ENCODE results near the gene INTS4. TPM values are rescaled to one million over a fixed set of nuclear protein-coding genes. Genes with fewer than 3 reads are reported as not detected.
"Not testable (repeated sequence)": the region's sequence is repeated elsewhere in the genome, so short reads cannot be mapped to it uniquely, and the experiment has no call there.

INTS4 gene
- total RNA-seq, 1 donor, result 63.8 TPM

DNA sequence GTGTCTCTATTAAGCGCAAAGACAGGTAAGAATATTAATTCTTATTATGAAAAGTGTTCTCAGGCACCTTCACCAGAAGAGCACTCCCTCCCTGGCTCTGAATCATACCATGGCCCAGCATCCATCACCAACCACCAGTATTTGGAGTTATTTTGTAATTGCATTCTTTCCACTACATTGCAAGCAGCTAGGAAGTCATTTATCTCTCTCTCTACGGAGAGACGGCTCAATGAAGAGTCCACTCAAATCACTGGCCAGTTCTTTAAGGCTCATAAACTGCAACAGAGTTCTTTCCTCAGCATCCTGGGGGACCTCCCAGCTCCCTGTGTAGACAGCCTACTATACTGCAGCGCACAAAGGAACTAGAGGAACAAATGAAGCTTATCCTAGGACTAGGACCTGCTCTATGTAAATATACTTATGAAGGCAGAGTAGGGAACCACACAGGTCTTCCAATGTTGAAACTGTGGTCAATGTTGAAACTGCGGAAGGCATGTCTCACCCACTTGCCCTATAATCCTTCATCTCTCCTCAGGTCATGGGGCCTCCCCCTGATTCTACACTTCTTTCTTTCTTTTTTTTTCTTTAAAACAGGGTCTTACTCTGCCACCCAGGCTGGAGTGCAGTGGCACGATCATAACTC, 110.2 kb downstream of the INTS4 start:
- Histone ChIP-seq H3K4me1 (ENCODE audit: insufficient read depth, low read length) (no peaks in the 10 kb centered on the region), H3K27me3 (ENCODE audit: insufficient read depth, low read length) (no peaks in the 10 kb centered on the region), H3K4me3 (ENCODE audit: low read length) (no peak overlapping the region), H3K9me3 (ENCODE audit: low read depth, low read length) (no peaks in the 10 kb centered on the region)

- Histone ChIP-seq H3K27me3 (ENCODE audit: insufficient read depth, low read length) (no peaks in the 10 kb centered on the region), H3K4me3 (ENCODE audit: low read length) (no peak overlapping the region), H3K9me3 (ENCODE audit: low read depth, low read length) (no peaks in the 10 kb centered on the region), H3K4me1 (ENCODE audit: insufficient read depth, low read length) (no peaks in the 10 kb centered on the region)
Measured at GRCh38 chr11:77883775-77884174, 110.7 kb downstream of the INTS4 start.

- Histone ChIP-seq H3K9me3 (ENCODE audit: low read depth, low read length) (no peaks in the 10 kb centered on the region), H3K4me3 (ENCODE audit: low read length) (no peak overlapping the region), H3K27me3 (ENCODE audit: insufficient read depth, low read length) (no peaks in the 10 kb centered on the region), H3K4me1 (ENCODE audit: insufficient read depth, low read length) (no peaks in the 10 kb centered on the region)
Measured at GRCh38 chr11:77882396-77882795, 112.1 kb downstream of the INTS4 start.

- no peaks in the 10 kb centered on the region for H3K4me1 ChIP-seq (ENCODE audit: insufficient read depth, low read length)
- H3K4me3 ChIP-seq (ENCODE audit: low read length), result no peak overlapping the region
- no peaks in the 10 kb centered on the region for H3K27me3 ChIP-seq (ENCODE audit: insufficient read depth, low read length)
- no peaks in the 10 kb centered on the region for H3K9me3 ChIP-seq (ENCODE audit: low read depth, low read length)
Measured at GRCh38 chr11:77879218-77879617, 115.2 kb downstream of the INTS4 start.

DNA sequence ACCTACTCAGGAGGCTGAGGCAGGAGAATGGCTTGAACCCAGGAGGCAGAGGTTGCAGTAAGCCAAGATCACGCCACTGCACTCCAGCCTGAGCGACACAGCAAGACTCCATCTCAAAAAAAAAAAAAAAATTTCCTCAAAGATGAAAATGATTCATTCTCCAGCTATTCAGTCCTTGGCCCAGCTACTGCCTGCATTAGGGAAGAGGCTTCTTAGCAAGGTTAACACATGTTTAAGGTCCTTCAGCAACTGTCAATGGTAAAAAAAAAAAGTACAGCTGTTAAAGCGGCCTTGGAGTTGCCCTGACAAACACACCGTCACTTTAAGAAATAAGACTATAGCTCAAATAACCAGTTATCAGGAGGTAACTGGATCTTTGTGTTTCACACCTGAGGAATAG, 116.2 kb downstream of the INTS4 start:
- not testable (repeated sequence) for H3K9me3 ChIP-seq (ENCODE audit: low read depth, low read length); H3K4me1 ChIP-seq (ENCODE audit: insufficient read depth, low read length); H3K4me3 ChIP-seq (ENCODE audit: low read length); H3K27me3 ChIP-seq (ENCODE audit: insufficient read depth, low read length)

DNA sequence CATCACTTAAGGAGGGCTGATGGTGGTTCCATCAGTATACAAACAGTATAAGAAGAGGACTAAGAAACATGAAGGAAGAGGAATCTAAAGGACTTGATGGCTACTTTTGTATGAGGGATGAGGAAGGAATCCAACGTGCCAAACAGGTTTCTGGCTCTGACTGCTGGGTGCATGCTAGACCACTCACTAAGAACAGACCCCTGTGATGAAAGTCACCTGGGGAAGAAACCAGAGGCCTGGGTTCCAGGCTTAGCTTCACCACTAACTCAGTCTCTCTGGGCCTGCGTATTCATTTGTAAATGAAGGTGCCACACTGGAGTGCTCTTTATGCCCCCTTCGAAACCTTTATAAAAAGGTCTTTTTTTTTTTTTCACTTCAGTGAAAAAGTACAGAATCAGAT, 118.4 kb downstream of the INTS4 start:
- Histone ChIP-seq H3K4me1 (ENCODE audit: insufficient read depth, low read length) (no peaks in the 10 kb centered on the region), H3K9me3 (ENCODE audit: low read depth, low read length) (no peaks in the 10 kb centered on the region), H3K27me3 (ENCODE audit: insufficient read depth, low read length) (no peaks in the 10 kb centered on the region), H3K4me3 (ENCODE audit: low read length) (no peak overlapping the region)

DNA sequence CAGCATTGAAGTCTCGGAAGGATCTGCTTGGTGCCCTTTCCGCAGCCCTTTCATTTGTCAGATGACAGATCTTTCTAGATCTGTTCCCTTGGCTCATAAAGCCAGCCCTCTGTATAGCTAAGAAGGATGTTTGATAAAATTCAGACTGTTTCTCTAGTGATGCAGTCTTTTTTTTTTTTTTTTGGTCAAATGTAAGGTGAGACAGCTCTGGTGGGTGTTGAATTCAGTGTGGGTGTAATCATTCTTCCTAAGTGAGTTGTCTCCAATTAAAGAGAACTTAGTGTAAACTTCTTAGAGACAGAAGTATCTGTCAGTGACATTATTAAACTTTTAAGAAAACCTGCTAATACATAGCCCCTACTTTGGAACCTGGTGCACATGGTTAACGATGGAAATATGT, 120.3 kb downstream of the INTS4 start:
- no peak overlapping the region for H3K4me3 ChIP-seq (ENCODE audit: low read length)
- H3K4me1 ChIP-seq (ENCODE audit: insufficient read depth, low read length), result no peaks in the 10 kb centered on the region
- no peaks in the 10 kb centered on the region for H3K27me3 ChIP-seq (ENCODE audit: insufficient read depth, low read length)
- H3K9me3 ChIP-seq (ENCODE audit: low read depth, low read length), result no peaks in the 10 kb centered on the region

DNA sequence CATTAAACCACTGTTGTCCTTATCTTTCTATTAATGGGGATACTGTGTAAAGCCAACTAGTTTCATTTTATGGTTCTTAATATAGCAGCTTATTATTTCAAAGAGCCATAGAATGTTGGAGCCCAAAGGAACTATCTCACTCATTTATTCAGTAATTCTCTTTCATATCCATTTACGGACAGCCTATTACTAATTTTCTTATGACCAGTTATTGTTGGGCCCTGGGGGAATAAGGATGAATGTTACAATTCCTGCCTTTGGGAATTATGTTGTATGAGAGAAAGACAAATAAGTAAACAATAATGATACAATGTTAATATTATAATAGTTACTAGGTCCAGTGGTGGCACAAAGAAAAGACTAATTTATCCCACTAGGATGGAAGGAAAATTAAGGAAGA, 121.1 kb downstream of the INTS4 start:
- Histone ChIP-seq H3K9me3 (ENCODE audit: low read depth, low read length) (no peaks in the 10 kb centered on the region), H3K27me3 (ENCODE audit: insufficient read depth, low read length) (no peaks in the 10 kb centered on the region), H3K4me1 (ENCODE audit: insufficient read depth, low read length) (no peaks in the 10 kb centered on the region), H3K4me3 (ENCODE audit: low read length) (no peak overlapping the region)

DNA sequence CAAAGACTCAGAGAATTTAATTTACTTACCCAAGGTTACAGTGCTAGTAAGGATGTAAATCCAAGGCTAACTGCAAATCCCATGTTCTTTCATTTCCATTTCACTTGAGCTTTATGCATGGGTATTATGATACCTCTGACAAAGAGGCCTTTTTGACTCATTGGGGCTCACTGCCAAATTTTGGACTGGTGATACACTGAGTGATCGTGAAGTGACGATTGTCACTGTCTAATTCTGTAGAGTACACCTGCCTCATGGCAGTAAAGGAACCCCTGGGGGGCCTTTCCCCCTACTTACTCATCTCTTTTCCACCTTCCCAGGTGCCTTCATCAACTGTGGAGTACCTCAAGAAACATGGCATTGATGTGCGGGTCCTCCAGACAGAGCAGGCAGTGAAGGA, 122.6 kb downstream of the INTS4 start:
- H3K4me1 ChIP-seq (ENCODE audit: insufficient read depth, low read length), result no peaks in the 10 kb centered on the region
- no peaks in the 10 kb centered on the region for H3K9me3 ChIP-seq (ENCODE audit: low read depth, low read length)
- H3K4me3 ChIP-seq (ENCODE audit: low read length), result no peak overlapping the region
- no peaks in the 10 kb centered on the region for H3K27me3 ChIP-seq (ENCODE audit: insufficient read depth, low read length)

GRCh38 chr11:77868744-77869143, 125.7 kb downstream of the INTS4 start:
- H3K9me3 ChIP-seq (ENCODE audit: low read depth, low read length), result no peaks in the 10 kb centered on the region
- no peak overlapping the region for H3K4me3 ChIP-seq (ENCODE audit: low read length)
- no peaks in the 10 kb centered on the region for H3K27me3 ChIP-seq (ENCODE audit: insufficient read depth, low read length)
- H3K4me1 ChIP-seq (ENCODE audit: insufficient read depth, low read length), result no peaks in the 10 kb centered on the region

DNA sequence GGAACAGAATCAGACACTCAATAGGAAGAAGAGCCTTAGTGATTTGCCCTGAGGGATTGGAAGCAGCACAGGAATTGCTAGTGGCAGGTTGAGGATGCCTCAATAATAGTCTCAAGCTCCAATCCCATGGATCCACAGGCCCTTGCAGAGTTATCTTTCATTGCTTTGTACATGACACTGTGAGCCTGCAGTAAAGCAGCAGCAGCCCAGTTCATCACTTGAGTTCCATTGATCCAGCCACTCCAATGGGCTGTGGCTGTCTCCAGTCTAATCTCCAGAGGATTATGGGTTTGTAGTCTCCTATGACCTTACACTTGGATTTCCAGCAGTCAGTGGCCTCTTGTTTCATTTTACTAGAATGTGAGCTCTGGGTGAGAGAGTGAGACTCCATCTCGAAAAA, 128.1 kb downstream of the INTS4 start:
- Histone ChIP-seq H3K4me1 (ENCODE audit: insufficient read depth, low read length) (no peaks in the 10 kb centered on the region), H3K27me3 (ENCODE audit: insufficient read depth, low read length) (no peaks in the 10 kb centered on the region), H3K9me3 (ENCODE audit: low read depth, low read length) (no peaks in the 10 kb centered on the region), H3K4me3 (ENCODE audit: low read length) (no peak overlapping the region)

- H3K9me3 ChIP-seq (ENCODE audit: low read depth, low read length), result no peaks in the 10 kb centered on the region
- H3K4me3 ChIP-seq (ENCODE audit: low read length), result no peak overlapping the region
- no peaks in the 10 kb centered on the region for H3K27me3 ChIP-seq (ENCODE audit: insufficient read depth, low read length)
- no peaks in the 10 kb centered on the region for H3K4me1 ChIP-seq (ENCODE audit: insufficient read depth, low read length)
Measured at GRCh38 chr11:77865805-77866204, 128.7 kb downstream of the INTS4 start.

DNA sequence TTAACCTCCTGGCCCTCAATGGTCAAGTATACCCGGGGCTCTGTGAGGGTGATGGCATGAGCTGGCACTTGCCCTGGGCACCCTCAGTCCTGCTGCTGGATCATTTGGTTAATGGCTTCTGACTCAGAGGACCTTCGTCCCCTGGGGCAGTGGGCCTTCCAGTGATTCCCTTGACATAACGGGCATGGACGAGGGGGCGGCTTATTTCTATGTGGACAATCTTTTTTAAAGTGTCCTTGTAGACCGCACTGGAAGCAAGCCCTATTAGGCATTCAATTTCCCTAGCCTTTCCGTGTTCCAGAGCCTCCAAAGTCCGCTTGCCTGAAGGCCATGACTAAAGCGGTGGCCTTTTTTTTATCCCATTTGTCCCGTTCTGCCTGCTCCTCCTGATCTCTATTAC, 133.0 kb downstream of the INTS4 start:
- H3K4me1 ChIP-seq (ENCODE audit: insufficient read depth, low read length); H3K4me3 ChIP-seq (ENCODE audit: low read length); H3K27me3 ChIP-seq (ENCODE audit: insufficient read depth, low read length); H3K9me3 ChIP-seq (ENCODE audit: low read depth, low read length): not testable (repeated sequence)

GRCh38 chr11:77857906-77858457, 136.5 kb downstream of the INTS4 start:
- H3K4me1 ChIP-seq (ENCODE audit: insufficient read depth, low read length); H3K9me3 ChIP-seq (ENCODE audit: low read depth, low read length); H3K4me3 ChIP-seq (ENCODE audit: low read length); H3K27me3 ChIP-seq (ENCODE audit: insufficient read depth, low read length): not testable (repeated sequence)

DNA sequence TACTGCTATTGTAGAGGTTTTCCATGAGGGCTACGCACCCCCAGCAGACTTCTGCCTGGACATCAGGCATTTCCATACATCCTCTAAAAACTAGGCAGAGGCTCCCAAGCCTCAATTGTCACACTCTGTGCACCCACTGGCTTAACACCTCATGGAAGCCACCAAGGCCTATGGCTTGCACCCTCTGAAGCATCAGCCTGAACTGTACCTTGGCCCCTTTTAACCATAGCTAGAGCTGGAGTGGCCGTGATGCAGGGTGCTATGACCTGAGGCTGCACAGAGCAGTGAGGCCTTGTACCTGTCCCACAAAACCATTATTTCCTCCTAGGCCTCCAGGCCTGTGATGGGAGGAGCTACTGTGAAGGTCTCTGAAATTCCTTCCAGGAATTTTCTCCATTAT, 139.6 kb downstream of the INTS4 start:
- H3K4me1 ChIP-seq (ENCODE audit: insufficient read depth, low read length), result no peaks in the 10 kb centered on the region
- no peaks in the 10 kb centered on the region for H3K9me3 ChIP-seq (ENCODE audit: low read depth, low read length)
- no peaks in the 10 kb centered on the region for H3K27me3 ChIP-seq (ENCODE audit: insufficient read depth, low read length)
- no peak overlapping the region for H3K4me3 ChIP-seq (ENCODE audit: low read length)

GRCh38 chr11:77851503-77851902, 143.0 kb downstream of the INTS4 start:
- H3K27me3 ChIP-seq (ENCODE audit: insufficient read depth, low read length), result no peaks in the 10 kb centered on the region

More at GRCh38 chr11:77851503-77851902, 143.0 kb downstream of the INTS4 start:
- Histone ChIP-seq H3K4me3 (ENCODE audit: low read length) (no peak overlapping the region), H3K4me1 (ENCODE audit: insufficient read depth, low read length) (no peaks in the 10 kb centered on the region), H3K9me3 (ENCODE audit: low read depth, low read length) (no peaks in the 10 kb centered on the region)
